PC-3 (cell line): ENCODE data around the gene DNAH3.

ENCODE experiments used
- EZH2 ChIP-seq: fragments of 300-600 bp; sonication (generic); IDR thresholded peaks from one replicate; pipeline ENCODE4 v1.6.1; 2017; ENCODE audit warnings: antibody characterized with exemption, mild to moderate bottlenecking, low read length; ENCODE audit not compliant: unreplicated experiment
- TF ChIP-seq, protein P1 (sequence below): fragments of 300-600 bp; sonication (generic); conservative IDR thresholded peaks from 2 replicates; pipeline ENCODE4 v1.5.1; 2017; ENCODE audit warnings: antibody characterized with exemption, low read depth, mild to moderate bottlenecking, low read length

DNA sequence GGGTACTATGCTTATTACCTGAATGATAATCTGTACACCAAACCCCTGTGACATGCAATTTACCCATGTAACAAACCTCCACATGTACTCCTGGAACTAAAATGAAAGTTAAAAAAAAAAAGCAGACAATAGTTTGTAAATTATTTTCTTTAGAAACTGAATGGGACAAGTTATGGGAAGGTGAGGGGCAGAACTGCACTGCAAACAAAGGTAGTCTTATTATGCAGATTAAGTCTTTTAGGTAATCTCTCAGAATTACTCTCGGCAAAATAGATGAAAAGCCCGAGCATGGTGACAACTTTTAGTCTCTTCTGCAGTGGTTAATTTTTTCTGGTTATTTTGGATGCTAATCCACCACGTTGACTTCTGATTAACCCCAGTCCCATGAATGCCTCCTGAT lies 33.3 kb upstream of the DNAH3 start:
- TF ChIP-seq EZH2: no peak
- TF ChIP-seq, protein P1, sequence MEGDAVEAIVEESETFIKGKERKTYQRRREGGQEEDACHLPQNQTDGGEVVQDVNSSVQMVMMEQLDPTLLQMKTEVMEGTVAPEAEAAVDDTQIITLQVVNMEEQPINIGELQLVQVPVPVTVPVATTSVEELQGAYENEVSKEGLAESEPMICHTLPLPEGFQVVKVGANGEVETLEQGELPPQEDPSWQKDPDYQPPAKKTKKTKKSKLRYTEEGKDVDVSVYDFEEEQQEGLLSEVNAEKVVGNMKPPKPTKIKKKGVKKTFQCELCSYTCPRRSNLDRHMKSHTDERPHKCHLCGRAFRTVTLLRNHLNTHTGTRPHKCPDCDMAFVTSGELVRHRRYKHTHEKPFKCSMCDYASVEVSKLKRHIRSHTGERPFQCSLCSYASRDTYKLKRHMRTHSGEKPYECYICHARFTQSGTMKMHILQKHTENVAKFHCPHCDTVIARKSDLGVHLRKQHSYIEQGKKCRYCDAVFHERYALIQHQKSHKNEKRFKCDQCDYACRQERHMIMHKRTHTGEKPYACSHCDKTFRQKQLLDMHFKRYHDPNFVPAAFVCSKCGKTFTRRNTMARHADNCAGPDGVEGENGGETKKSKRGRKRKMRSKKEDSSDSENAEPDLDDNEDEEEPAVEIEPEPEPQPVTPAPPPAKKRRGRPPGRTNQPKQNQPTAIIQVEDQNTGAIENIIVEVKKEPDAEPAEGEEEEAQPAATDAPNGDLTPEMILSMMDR: no peak
